ENCODE results near the gene STMND1. TPM values are rescaled to one million over a fixed set of nuclear protein-coding genes. Genes with fewer than 3 reads are reported as not detected.

The STMND1 gene
- total RNA-seq, 1 donor from 2014 or later = not detected

DNA sequence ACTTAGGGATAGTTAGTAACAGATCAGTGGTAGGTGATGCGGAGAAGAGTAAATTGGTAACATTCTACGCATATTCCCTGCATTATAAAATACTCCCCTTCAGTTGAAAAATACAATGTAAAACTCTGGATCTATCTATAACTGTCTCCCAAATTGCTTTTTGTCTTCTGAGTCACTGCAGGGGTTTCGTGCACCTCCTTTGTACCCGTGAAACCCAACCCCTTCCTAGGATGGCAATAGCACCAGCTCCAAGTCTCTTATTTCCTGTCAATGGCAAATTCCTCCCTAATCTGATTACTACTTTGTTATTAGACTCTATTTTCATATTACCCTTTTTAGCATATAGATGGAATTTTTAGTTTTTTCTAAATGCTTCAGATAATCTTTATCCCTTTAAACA, 20.6 kb upstream of the STMND1 start:
- Mint-ChIP-seq H3K9me3 (ENCODE audit: low read depth) (peaks cover 13% of the 10 kb centered on the region), H3K27me3 (ENCODE audit: low read depth) (no peaks in the 10 kb centered on the region), H3K36me3 (ENCODE audit: low read depth) (peaks cover 5% of the 10 kb centered on the region), H3K27ac (ENCODE audit: unreplicated experiment) (no peak overlapping the region), H3K4me1 (ENCODE audit: low read depth) (no peaks in the 10 kb centered on the region), H3K4me3 (ENCODE audit: unreplicated experiment) (no peak overlapping the region)
- TF ChIP-seq, protein P1, sequence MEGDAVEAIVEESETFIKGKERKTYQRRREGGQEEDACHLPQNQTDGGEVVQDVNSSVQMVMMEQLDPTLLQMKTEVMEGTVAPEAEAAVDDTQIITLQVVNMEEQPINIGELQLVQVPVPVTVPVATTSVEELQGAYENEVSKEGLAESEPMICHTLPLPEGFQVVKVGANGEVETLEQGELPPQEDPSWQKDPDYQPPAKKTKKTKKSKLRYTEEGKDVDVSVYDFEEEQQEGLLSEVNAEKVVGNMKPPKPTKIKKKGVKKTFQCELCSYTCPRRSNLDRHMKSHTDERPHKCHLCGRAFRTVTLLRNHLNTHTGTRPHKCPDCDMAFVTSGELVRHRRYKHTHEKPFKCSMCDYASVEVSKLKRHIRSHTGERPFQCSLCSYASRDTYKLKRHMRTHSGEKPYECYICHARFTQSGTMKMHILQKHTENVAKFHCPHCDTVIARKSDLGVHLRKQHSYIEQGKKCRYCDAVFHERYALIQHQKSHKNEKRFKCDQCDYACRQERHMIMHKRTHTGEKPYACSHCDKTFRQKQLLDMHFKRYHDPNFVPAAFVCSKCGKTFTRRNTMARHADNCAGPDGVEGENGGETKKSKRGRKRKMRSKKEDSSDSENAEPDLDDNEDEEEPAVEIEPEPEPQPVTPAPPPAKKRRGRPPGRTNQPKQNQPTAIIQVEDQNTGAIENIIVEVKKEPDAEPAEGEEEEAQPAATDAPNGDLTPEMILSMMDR (IDR thresholded peaks at IDR 0.05) = no peak
- no peak for DNase-seq (ENCODE audit: low spot score)

DNA sequence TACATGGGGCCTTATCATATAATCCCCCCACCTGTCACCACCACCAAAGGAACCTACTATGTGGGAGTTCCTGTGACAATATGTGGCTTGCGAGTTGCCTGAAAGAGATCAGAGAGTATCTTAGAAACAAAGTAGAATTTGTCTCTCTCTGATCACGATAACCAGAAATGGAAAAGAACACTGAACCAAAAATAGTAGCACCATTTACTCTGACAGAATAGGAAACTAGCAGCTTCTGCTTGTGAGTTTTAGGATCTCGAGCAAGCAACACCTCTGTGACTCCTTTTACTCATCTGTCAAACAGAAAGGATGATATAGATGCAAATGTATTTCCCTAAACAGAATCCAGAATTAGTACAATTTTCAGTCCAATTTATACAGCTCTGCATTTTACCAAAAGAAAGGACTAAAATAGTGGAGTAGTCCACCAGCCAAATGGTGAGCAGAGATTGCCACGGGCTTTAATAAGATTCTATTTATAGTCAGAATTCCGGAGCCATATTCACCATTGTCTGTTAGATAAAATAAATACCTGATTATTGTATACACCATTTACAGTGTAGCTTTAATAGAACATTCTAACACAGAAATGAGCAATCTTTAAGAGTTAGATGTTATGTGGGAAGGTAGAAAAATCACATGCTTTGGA, 19.9 kb upstream of the STMND1 start:
- TF ChIP-seq, protein P1 (IDR thresholded peaks at IDR 0.05) = no peak
- no peak for DNase-seq (ENCODE audit: low spot score)
- no peaks in the 10 kb centered on the region for H3K36me3 Mint-ChIP-seq (ENCODE audit: low read depth)

DNA sequence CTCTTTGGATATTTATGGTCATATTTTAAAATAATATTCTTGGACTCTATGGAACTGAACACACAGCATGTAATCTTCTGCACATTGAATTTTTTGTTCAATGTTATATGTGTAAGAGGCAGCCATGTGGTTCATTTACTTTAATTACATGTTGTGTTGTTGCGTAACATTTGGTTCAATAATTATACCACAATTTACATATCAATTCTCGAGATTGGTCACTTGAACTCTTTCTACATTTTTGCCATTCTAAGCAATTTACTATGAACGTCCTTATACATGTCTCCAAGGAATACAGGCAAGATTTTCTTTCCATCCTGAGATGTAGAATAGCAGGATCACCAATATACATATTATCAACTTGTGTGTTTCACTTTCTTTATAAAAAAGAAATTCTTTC, 18.5 kb upstream of the STMND1 start:
- Mint-ChIP-seq H3K36me3 (ENCODE audit: low read depth) (no peaks in the 10 kb centered on the region), H3K9me3 (ENCODE audit: low read depth) (no peaks in the 10 kb centered on the region), H3K4me1 (ENCODE audit: low read depth) (no peaks in the 10 kb centered on the region), H3K4me3 (ENCODE audit: unreplicated experiment) (no peak overlapping the region), H3K27me3 (ENCODE audit: low read depth) (no peaks in the 10 kb centered on the region), H3K27ac (ENCODE audit: unreplicated experiment) (no peak overlapping the region)
- TF ChIP-seq, protein P1 (IDR thresholded peaks at IDR 0.05) = no peak
- no peak for DNase-seq (ENCODE audit: low spot score)

More for the DNA sequence above, 19.9 kb upstream of the STMND1 start:
- H3K27ac Mint-ChIP-seq (ENCODE audit: unreplicated experiment) = no peak overlapping the region
- peaks cover 7% of the 10 kb centered on the region for H3K9me3 Mint-ChIP-seq (ENCODE audit: low read depth)
- H3K27me3 Mint-ChIP-seq (ENCODE audit: low read depth) = no peaks in the 10 kb centered on the region
- no peak overlapping the region for H3K4me3 Mint-ChIP-seq (ENCODE audit: unreplicated experiment)
- no peaks in the 10 kb centered on the region for H3K4me1 Mint-ChIP-seq (ENCODE audit: low read depth)

DNA sequence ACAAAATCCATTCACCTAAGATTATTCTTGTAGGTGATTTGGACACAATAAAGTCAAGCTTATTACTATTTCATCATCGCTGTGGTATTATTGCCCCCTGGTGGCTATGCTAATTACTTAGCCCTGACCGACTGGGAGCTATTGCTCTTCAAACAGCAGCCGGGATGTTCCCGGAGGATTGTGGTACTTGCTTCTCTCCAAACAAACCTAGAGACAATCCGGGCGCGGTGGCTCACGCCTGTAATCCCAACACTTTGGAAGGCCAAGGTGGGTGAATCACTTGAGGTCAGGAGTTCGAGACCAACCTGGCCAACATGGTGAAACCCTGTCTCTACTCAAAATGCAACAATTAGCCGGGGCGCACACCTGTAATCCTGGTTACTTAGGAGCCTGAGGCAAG, 15.4 kb upstream of the STMND1 start:
- H3K9me3 Mint-ChIP-seq (ENCODE audit: low read depth) = peaks cover 6% of the 10 kb centered on the region
- H3K4me3 Mint-ChIP-seq (ENCODE audit: unreplicated experiment) = no peak overlapping the region
- TF ChIP-seq, protein P1 (IDR thresholded peaks at IDR 0.05) = peak; percentile 91
- DNase-seq (ENCODE audit: low spot score) = no peak
- peaks cover 1% of the 10 kb centered on the region for H3K36me3 Mint-ChIP-seq (ENCODE audit: low read depth)
- no peaks in the 10 kb centered on the region for H3K4me1 Mint-ChIP-seq (ENCODE audit: low read depth)
- H3K27me3 Mint-ChIP-seq (ENCODE audit: low read depth) = no peaks in the 10 kb centered on the region
- peak overlapping the region; percentile 64 for H3K27ac Mint-ChIP-seq (ENCODE audit: unreplicated experiment)

DNA sequence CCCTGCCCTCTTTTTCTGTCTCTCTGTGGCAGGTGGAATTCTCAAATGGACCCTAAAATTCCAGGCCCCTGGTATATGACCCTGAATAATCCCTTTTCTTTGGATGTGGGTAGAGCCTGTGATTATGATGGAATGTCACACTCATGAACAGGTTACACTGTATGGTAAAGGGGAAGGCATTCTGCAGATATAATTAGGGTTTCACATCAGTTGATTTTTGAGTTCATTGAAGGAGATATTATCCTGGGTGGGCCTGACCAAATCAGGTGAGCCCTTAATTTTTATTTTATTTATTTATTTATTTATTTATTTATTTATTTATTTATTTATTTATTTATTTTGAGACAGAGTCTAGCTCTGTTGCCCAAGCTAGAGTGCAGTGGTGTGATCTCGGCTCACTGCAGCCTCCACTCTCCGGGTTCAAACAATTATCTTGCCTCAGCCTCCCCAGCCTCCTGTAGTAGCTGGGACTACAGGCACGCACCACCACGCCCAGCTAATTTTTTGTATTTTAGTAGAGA, 13.7 kb upstream of the STMND1 start:
- Mint-ChIP-seq H3K27ac (ENCODE audit: unreplicated experiment) (no peak overlapping the region), H3K4me1 (ENCODE audit: low read depth) (no peaks in the 10 kb centered on the region), H3K27me3 (ENCODE audit: low read depth) (no peaks in the 10 kb centered on the region)

More for the DNA sequence above, 13.7 kb upstream of the STMND1 start:
- TF ChIP-seq, protein P1 (IDR thresholded peaks at IDR 0.05) = no peak
- Mint-ChIP-seq H3K4me3 (ENCODE audit: unreplicated experiment) (no peak overlapping the region), H3K9me3 (ENCODE audit: low read depth) (peaks cover 6% of the 10 kb centered on the region), H3K36me3 (ENCODE audit: low read depth) (peaks cover 1% of the 10 kb centered on the region)
- DNase-seq (ENCODE audit: low spot score) = no peak
